Liver (tissue), 3 donors: ENCODE measurements around the gene ATP10B.

Source experiments
- ATF3 ChIP-seq: IDR thresholded peaks from 2 replicates; pipeline ENCODE4 v1.6.1; 2016; ENCODE audit warnings: antibody characterized with exemption
- CTCF ChIP-seq: fragments of 150-350 bp; IDR thresholded peaks from 2 replicates; pipeline ENCODE4 v1.5.1; 2017; ENCODE audit warnings: improper control_type of control experiment, low read depth, low read length; ENCODE audit not compliant: missing input control
- FOXA1 ChIP-seq: IDR thresholded peaks from 2 replicates; pipeline ENCODE4 v1.6.1; 2016; ENCODE audit warnings: antibody characterized with exemption
- MAX ChIP-seq: IDR thresholded peaks from 2 replicates; pipeline ENCODE4 v1.6.1; 2016; ENCODE audit warnings: antibody characterized with exemption
- REST ChIP-seq: IDR thresholded peaks from 2 replicates; pipeline ENCODE4 v1.6.1; 2016; ENCODE audit warnings: antibody characterized with exemption, mild to moderate bottlenecking
- TAF1 ChIP-seq: conservative IDR thresholded peaks from 2 replicates; pipeline ENCODE4 v1.6.1; 2016; ENCODE audit warnings: antibody characterized with exemption, mild to moderate bottlenecking
- YY1 ChIP-seq: IDR thresholded peaks from 2 replicates; pipeline ENCODE4 v1.6.1; 2016; ENCODE audit warnings: antibody characterized with exemption, mild to moderate bottlenecking
- ZBTB33 ChIP-seq: IDR thresholded peaks from 2 replicates; pipeline ENCODE4 v1.6.1; 2016; ENCODE audit warnings: antibody characterized with exemption
- donor health status: healthy.
- donor health status: healthy.

- TF ChIP-seq CTCF (no peak), FOXA1 (no peak), REST (no peak), YY1 (no peak), TAF1 (no peak), MAX (no peak), ATF3 (no peak), ZBTB33 (no peak)
Observed at GRCh38 chr5:160629003-160629402, 223.0 kb downstream of the ATP10B start.
